Endothelial cell of umbilical vein (primary cell): ENCODE measurements around the gene PLA2G2E. TPM values are rescaled to one million over a fixed set of nuclear protein-coding genes. Genes with fewer than 3 reads are reported as not detected.

Source experiments
- BruUV-seq: library from RNA; stranded (reverse); fragments of 400-500 nt; replicated peaks from 2 replicates; lab custom pipeline; 2021; lab: Mats Ljungman, UMichigan
- CTCF ChIA-PET: fragments of 300-600, 350-600 bp; sonication (Branson Sonifier 250); formaldehyde crosslinking; loops from one replicate; lab custom pipeline; 2021; ENCODE audit warnings: antibody characterized with exemption, inconsistent platforms; lab: Charles Lee
- POLR2A ChIA-PET: fragments of 300-600, 350-600 bp; sonication (Branson Sonifier 250); formaldehyde crosslinking; loops from one replicate; lab custom pipeline; 2021; ENCODE audit warnings: antibody characterized with exemption, inconsistent platforms; lab: Charles Lee
- DNase-seq: peaks from one replicate; pipeline ENCODE4 v3.0.0-alpha.2; 2011; ENCODE audit warnings: low read depth, low spot score
- FAIRE-seq: peaks from 2 replicates; lab custom pipeline; 2011; peaks lifted over from hg19 to GRCh38; lab: Jason Lieb, UNC
- H2AFZ ChIP-seq: 2 replicates; pipeline ENCODE4 v1.6.0; 2012; ENCODE audit warnings: low read depth, low read length, control low read depth, inconsistent platforms
- H3K27ac ChIP-seq: 2 replicates; pipeline ENCODE4 v1.5.1; 2011; ENCODE audit warnings: low read depth, mild to moderate bottlenecking, control low read depth, low read length, moderate library complexity; ENCODE audit not compliant: insufficient read depth
- H3K27me3 ChIP-seq, 2 experiments: 2 replicates each; pipeline versions ENCODE4 v1.6.0 to v1.6.1; 2011; ENCODE audit warnings: low read length in 2 of 2, mixed read lengths in 1 of 2; ENCODE audit not compliant: control insufficient read depth in 2 of 2, insufficient read depth in 2 of 2
- H3K36me3 ChIP-seq, 2 experiments: 2 replicates in 1 of 2; 3 replicates in 1 of 2; pipeline ENCODE4 v1.5.1; 2011; ENCODE audit warnings: low read length in 2 of 2, mild to moderate bottlenecking in 1 of 2, moderate library complexity in 1 of 2; ENCODE audit not compliant: control insufficient read depth in 2 of 2, insufficient read depth in 2 of 2; ENCODE audit errors: extremely low read depth in 1 of 2
- H3K4me1 ChIP-seq: 3 replicates; pipeline ENCODE4 v1.5.1; 2011; ENCODE audit warnings: mild to moderate bottlenecking, low read length; ENCODE audit not compliant: control insufficient read depth, insufficient read depth; ENCODE audit errors: extremely low read depth
- H3K4me2 ChIP-seq: 2 replicates; pipeline ENCODE4 v1.6.1; 2011; ENCODE audit warnings: low read length, control low read depth, mixed read lengths; ENCODE audit not compliant: insufficient read depth
- H3K4me3 ChIP-seq, 3 experiments: fragments of 200-600 bp in 1 of 3; sonication (generic), shearing (Covaris generic) in 1 of 3; replicated peaks in 1 of 3; 2 replicates each; pipeline ENCODE4 v1.5.1; 2011 to 2016; ENCODE audit warnings: control low read depth in 3 of 3, low read length in 3 of 3, mild to moderate bottlenecking in 2 of 3, inconsistent platforms in 1 of 3, low read depth in 1 of 3, moderate library complexity in 1 of 3; ENCODE audit not compliant: insufficient read depth in 1 of 3
- H3K79me2 ChIP-seq: 2 replicates; pipeline ENCODE4 v1.6.0; 2012; ENCODE audit warnings: low read length, inconsistent platforms; ENCODE audit not compliant: control insufficient read depth, insufficient read depth
- H3K9ac ChIP-seq: replicated peaks from 2 replicates; pipeline ENCODE3; 2011; ENCODE audit warnings: low read length, control low read depth; ENCODE audit not compliant: insufficient read depth; ENCODE audit errors: extremely low read depth
- H3K9me1 ChIP-seq: replicated peaks from 3 replicates; pipeline ENCODE4 v1.6.0; 2011; ENCODE audit warnings: mild to moderate bottlenecking, low read length; ENCODE audit not compliant: control insufficient read depth, insufficient read depth; ENCODE audit errors: extremely low read depth
- H3K9me3 ChIP-seq: replicated peaks from 2 replicates; pipeline ENCODE4 v1.5.1; 2012; ENCODE audit warnings: low read length, inconsistent platforms; ENCODE audit not compliant: control insufficient read depth, insufficient read depth
- H4K20me1 ChIP-seq: replicated peaks from 2 replicates; pipeline ENCODE3; 2011; ENCODE audit warnings: mild to moderate bottlenecking, low read length; ENCODE audit not compliant: control insufficient read depth, insufficient read depth; ENCODE audit errors: extremely low read depth
- EZH2 ChIP-seq: IDR thresholded peaks from 2 replicates; pipeline ENCODE4 v1.6.1; 2012; ENCODE audit warnings: borderline replicate concordance, low read depth, mild to moderate bottlenecking, moderate library complexity, low read length, inconsistent platforms; ENCODE audit not compliant: severe bottlenecking
- FOS ChIP-seq: IDR thresholded peaks from 2 replicates; pipeline ENCODE4 v1.6.1; 2011; ENCODE audit warnings: mild to moderate bottlenecking, low read length, moderate library complexity, borderline replicate concordance; ENCODE audit not compliant: insufficient read depth
- GATA2 ChIP-seq: IDR thresholded peaks from 2 replicates; pipeline ENCODE4 v1.7.0; 2011; ENCODE audit warnings: low read depth, mild to moderate bottlenecking, moderate library complexity, mixed read lengths, low read length; ENCODE audit not compliant: insufficient read length, insufficient read depth
- JUN ChIP-seq: IDR thresholded peaks from 2 replicates; pipeline ENCODE4 v1.6.1; 2011; ENCODE audit warnings: borderline replicate concordance, low read depth; ENCODE audit not compliant: insufficient read length, insufficient read depth
- MYC ChIP-seq: IDR thresholded peaks from one replicate; pipeline ENCODE4 v1.6.1; 2011; ENCODE audit warnings: mild to moderate bottlenecking, low read depth, low read length
- POLR2A ChIP-seq: IDR thresholded peaks from 2 replicates; pipeline ENCODE4 v1.6.1; 2012; ENCODE audit warnings: low read depth, mild to moderate bottlenecking, control low read depth, low read length
- POLR2AphosphoS5 ChIP-seq: IDR thresholded peaks from 2 replicates; pipeline ENCODE4 v1.6.1; 2012; ENCODE audit warnings: low read depth, mild to moderate bottlenecking, control low read depth, low read length, moderate library complexity; ENCODE audit not compliant: insufficient read depth
- dilution Hi-C: fragments of 300-500 bp; cut with MboI; formaldehyde crosslinking; loops from one replicate; pipeline ENCODE4 v1.15.0; 2019; ENCODE audit warnings: low sequenced_read_pairs; ENCODE audit not compliant: extremely low pct_ligation_motif_present
- intact Hi-C: fragments of 100-400 bp; cut with micrococcal nuclease; formaldehyde crosslinking; loops from one replicate; pipeline ENCODE4 v1.10.0; 2022
- polyA plus RNA-seq, 4 experiments: library from polyadenylated mRNA; depleted of rRNA in 3 of 4; stranded (reverse) in 3 of 4; unstranded in 1 of 4; fragments of >200 nt; gene quantifications; 2 replicates each; pipeline versions ENCODE4 v1.2.1 to v1.2.3, GENCODE V29; 2011 to 2012; ENCODE audit warnings: missing spikeins in 1 of 4
- total RNA-seq: library from RNA; stranded (reverse); gene quantifications from 2 replicates; pipeline ENCODE4 v1.2.3, GENCODE V29; 2021
- TF ChIP-seq, protein P1 (sequence below), 2 donors: IDR thresholded peaks; 1 replicate in 1 of 2; 2 replicates in 1 of 2; pipeline ENCODE4 v1.5.1; 2011; ENCODE audit warnings: low read length in 2 of 2, mild to moderate bottlenecking in 2 of 2, moderate library complexity in 2 of 2, control low read depth in 1 of 2, inconsistent platforms in 1 of 2, low read depth in 1 of 2; ENCODE audit not compliant: insufficient read depth in 1 of 2; ENCODE audit errors: extremely low read depth in 1 of 2
- TF ChIP-seq, protein P2 (sequence below): IDR thresholded peaks from 2 replicates; pipeline ENCODE4 v1.6.1; 2011; ENCODE audit not compliant: insufficient read depth, insufficient read length

Gene PLA2G2E
- total and polyA plus RNA-seq, 2 donors (not counting 3 experiments of a cell fraction or from before 2014, with no cell fraction given), result not detected

- FAIRE-seq, result no peak
- ChIA-PET CTCF (no interaction called here), POLR2A (no interaction called here)
- H3K9ac ChIP-seq, result no peak overlapping the region
- no peak for DNase-seq
- H2AFZ ChIP-seq, result no peak overlapping the region
- H3K27me3 ChIP-seq, result no peaks in the 10 kb centered on the region
- H3K27ac ChIP-seq, result no peak overlapping the region
- no peaks in the 10 kb centered on the region for H3K9me3 ChIP-seq
- no peak overlapping the region for H3K4me3 ChIP-seq
- intact Hi-C loops (no loop called here), dilution Hi-C loops (no loop called here)
- no peaks in the 10 kb centered on the region for H3K4me1 ChIP-seq
- no peak overlapping the region for H3K4me2 ChIP-seq
- no TSS peak for BruUV-seq
- TF ChIP-seq, protein P1, sequence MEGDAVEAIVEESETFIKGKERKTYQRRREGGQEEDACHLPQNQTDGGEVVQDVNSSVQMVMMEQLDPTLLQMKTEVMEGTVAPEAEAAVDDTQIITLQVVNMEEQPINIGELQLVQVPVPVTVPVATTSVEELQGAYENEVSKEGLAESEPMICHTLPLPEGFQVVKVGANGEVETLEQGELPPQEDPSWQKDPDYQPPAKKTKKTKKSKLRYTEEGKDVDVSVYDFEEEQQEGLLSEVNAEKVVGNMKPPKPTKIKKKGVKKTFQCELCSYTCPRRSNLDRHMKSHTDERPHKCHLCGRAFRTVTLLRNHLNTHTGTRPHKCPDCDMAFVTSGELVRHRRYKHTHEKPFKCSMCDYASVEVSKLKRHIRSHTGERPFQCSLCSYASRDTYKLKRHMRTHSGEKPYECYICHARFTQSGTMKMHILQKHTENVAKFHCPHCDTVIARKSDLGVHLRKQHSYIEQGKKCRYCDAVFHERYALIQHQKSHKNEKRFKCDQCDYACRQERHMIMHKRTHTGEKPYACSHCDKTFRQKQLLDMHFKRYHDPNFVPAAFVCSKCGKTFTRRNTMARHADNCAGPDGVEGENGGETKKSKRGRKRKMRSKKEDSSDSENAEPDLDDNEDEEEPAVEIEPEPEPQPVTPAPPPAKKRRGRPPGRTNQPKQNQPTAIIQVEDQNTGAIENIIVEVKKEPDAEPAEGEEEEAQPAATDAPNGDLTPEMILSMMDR (IDR thresholded peaks at IDR 0.05; ENCODE audit: extremely low read depth in 1 of 2, insufficient read depth in 1 of 2, low read depth in 1 of 2, low read length in 2 of 2), result no peak
- no peak for TF ChIP-seq MYC
- TF ChIP-seq, protein P2, sequence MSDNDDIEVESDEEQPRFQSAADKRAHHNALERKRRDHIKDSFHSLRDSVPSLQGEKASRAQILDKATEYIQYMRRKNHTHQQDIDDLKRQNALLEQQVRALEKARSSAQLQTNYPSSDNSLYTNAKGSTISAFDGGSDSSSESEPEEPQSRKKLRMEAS, result no peak
- no peak for TF ChIP-seq JUN
- TF ChIP-seq POLR2AphosphoS5, result no peak
- no peak for TF ChIP-seq POLR2A
- no peak for TF ChIP-seq EZH2
- no peak for TF ChIP-seq FOS
- TF ChIP-seq GATA2, result no peak
- H3K36me3 ChIP-seq, result no peaks in the 10 kb centered on the region
- no peaks in the 10 kb centered on the region for H3K79me2 ChIP-seq
- H3K9me1 ChIP-seq, result no peaks in the 10 kb centered on the region
- no peaks in the 10 kb centered on the region for H4K20me1 ChIP-seq
These were observed 18.7 kb upstream of the PLA2G2E start for GRCh38 chr1:19942088-19942487.
